ENCODE measurements around the gene CCDC182.

CCDC182 gene

GRCh38 chr17:57745242-57745641 is at the start of gene CCDC182:
Gene CCDC182 (minus strand): TSS chr17:57745299. CDS start chr17:57745272, 27 bp downstream.
- no peak for DNase-seq (ENCODE audit: low read depth, low spot score)
- H3K27ac ChIP-seq: no peak within 1 kb of the TSS

DNA sequence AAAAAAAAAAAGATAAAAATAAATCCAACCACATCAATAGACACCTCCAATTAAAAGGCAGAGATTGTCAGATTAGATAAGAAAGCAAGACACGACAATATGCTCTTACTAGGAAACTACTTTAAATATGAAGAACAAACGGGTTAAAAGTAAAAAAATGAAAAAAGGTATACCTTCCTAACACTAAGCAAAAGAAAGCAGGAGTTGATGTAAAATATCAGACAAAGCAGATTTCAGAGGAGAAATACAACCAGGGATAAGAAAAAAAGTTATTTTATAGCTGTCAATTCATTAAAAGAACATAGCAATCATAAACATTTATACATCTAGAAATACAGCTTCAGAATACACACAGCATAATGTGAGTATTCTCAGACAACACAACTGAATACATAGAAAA is 49.7 kb upstream of the CCDC182 start:
- DNase-seq (ENCODE audit: low read depth, low spot score): no peak
- H3K27ac ChIP-seq: no peak overlapping the region

- no peak for DNase-seq (ENCODE audit: low read depth, low spot score)
- H3K27ac ChIP-seq: no peak overlapping the region
These were observed 43.6 kb upstream of the CCDC182 start for GRCh38 chr17:57788725-57789124.

GRCh38 chr17:57785022-57785421 is 39.9 kb upstream of the CCDC182 start:
- H3K27ac ChIP-seq: no peak overlapping the region
- no peak for DNase-seq (ENCODE audit: low read depth, low spot score)

DNA sequence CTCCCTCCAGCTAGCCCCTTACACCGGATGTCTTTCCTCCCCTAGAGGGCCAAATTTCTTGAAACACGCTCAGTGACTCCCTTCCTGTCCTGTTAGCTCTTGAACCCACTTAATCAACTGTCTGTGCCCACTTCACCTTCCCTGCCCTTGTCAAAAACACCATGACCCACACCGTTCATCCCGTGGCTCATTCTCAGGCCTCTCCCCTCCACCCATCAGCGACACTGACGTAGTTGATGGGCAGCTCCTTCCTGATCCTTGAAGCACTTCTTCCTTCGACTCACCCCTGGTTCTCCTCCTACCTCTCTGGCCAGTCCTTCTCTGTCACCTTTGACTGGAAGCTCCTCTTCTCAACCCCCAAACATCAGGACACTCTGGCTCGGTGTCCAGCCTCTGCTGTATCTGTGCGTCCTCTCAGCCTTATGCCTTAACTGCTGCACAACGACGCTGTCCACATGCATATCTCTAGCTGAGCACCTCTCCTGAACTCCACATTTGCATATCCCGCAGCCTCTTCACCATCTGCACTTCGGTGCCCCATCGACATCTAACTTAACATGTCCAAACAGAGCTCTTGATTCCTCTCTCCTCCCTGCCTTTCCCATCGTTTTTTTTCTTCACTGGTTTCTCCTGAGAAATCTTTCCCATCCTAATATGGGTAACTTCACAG is 39.3 kb upstream of the CCDC182 start:
- no peak for DNase-seq (ENCODE audit: low read depth, low spot score)
- H3K27ac ChIP-seq: no peak overlapping the region

DNA sequence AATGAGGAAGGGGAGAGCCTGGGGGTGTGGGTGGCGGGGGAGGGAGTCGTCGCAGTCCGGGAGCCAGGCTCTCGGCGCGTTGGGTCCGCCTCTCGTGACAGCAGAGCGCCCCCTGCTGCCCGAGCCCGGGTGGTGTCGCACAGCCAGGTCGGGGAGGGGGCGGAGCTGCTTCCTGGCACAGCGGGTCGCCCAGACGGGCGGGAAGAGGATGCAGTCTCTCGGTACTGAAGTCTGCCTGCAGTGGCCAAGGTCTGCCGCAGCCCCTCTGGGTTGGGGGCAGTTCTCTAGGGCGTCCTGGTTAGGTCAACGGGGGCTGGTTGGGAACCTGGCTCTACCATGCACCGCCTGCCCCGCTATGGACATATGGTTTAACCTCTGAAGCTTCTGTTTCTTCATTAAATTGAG is 38.2 kb upstream of the CCDC182 start:
- H3K27ac ChIP-seq: no peak overlapping the region
- DNase-seq (ENCODE audit: low read depth, low spot score): no peak

DNA sequence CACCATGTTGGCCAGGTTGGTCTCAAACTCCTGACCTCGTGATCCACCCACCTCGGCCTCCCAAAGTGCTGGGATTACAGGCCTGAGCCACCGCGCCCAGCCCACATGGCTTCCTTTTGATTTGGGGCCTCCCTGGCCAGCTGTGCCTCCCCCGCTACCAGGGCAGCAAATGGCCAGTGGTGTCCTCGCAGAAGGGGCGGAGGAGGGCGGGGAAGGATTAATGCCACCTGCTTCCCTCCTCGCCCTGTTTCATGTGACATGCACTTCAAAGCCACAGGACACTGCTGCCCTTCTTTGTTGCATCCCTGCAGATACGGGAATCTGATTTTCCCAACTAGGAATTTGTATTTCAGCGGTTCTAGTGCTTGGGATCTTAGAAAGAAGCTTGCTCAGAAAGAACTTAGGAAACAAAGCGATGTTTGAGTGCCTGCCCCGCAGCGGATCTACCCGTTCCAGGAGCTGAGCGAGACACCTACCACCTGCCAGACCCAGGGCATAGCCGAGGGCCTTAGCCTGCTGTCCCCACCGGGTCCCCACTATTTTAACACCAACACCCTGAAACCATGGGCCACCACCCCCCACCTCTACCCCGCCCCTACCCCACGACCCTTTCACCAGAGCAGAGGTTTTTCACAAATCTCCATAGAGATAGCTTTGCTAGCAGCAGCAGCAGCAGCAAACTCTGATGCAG is 37.7 kb upstream of the CCDC182 start:
- DNase-seq (ENCODE audit: low read depth, low spot score): no peak
- no peak overlapping the region for H3K27ac ChIP-seq

GRCh38 chr17:57782062-57782490 is 37.0 kb upstream of the CCDC182 start:
- H3K27ac ChIP-seq: no peak overlapping the region
- no peak for DNase-seq (ENCODE audit: low read depth, low spot score)

GRCh38 chr17:57781386-57782061 is 36.4 kb upstream of the CCDC182 start:
- H3K27ac ChIP-seq: no peak overlapping the region
- DNase-seq (ENCODE audit: low read depth, low spot score): no peak

DNA sequence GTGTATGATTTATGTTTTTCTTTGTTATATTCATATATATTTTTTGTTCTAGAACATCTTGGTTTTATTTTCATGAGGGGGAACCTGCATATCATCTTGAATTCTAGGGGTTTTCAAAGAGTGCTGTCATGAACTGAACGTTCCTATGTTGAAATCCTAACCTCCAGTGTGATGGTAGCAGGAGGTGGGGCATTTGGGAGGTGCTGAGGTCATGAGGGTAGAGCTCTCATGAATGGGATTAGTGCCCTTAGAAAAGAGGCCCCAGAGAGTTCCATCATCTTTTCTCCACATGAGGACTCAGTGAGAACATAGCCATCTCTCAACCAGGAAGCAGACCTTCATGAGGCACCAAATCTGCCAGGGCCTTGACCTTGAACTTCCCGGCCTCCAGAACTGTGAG is 34.6 kb upstream of the CCDC182 start:
- no peak overlapping the region for H3K27ac ChIP-seq
- no peak for DNase-seq (ENCODE audit: low read depth, low spot score)

GRCh38 chr17:57778306-57778705 is 33.2 kb upstream of the CCDC182 start:
- DNase-seq (ENCODE audit: low read depth, low spot score): no peak
- no peak overlapping the region for H3K27ac ChIP-seq

GRCh38 chr17:57776366-57776765 is 31.3 kb upstream of the CCDC182 start:
- DNase-seq (ENCODE audit: low read depth, low spot score): no peak
- H3K27ac ChIP-seq: no peak overlapping the region

GRCh38 chr17:57774872-57775271 is 29.8 kb upstream of the CCDC182 start:
- DNase-seq (ENCODE audit: low read depth, low spot score): no peak
- H3K27ac ChIP-seq: no peak overlapping the region

DNA sequence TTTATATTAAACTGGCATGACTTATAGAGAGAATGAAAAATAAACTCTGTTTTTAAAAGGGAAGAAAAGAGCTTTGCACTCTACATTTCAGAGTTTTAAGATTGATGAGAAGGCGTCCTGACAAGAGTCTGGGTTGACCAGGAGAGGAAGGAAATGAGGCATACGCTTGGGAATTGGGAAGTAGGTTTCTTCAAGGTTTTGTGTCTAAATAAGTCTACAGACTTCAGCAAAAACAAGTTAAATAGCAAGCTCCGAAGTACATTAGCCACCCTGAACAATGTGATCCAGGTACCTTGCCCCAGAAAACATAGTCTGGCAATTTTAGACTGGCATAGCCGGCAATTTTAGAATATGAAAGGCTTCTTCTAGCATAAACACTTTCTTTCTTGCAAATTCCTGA is 28.5 kb upstream of the CCDC182 start:
- DNase-seq (ENCODE audit: low read depth, low spot score): no peak

DNA sequence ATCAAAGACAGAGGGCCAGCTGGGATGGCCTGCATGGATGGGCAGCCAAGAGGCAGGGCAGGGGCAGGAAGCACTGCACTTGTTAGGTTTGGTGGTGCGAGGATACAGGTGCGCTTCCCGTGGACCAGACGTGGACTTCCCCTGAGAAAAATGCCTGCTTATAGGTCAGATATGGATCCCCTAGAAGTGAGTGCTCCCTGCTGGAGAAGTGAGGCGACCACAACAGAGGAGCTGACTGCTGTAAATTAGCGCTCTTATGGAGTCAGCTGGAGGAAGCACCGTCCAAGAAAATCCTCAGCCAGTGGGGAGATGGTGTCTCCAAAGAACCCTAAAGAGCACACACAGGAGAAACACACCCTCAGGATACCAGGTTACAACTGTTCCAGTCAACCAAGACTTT is 27.7 kb upstream of the CCDC182 start:
- DNase-seq (ENCODE audit: low read depth, low spot score): no peak
- no peak overlapping the region for H3K27ac ChIP-seq

More for the DNA sequence above, 28.5 kb upstream of the CCDC182 start:
- no peak overlapping the region for H3K27ac ChIP-seq

DNA sequence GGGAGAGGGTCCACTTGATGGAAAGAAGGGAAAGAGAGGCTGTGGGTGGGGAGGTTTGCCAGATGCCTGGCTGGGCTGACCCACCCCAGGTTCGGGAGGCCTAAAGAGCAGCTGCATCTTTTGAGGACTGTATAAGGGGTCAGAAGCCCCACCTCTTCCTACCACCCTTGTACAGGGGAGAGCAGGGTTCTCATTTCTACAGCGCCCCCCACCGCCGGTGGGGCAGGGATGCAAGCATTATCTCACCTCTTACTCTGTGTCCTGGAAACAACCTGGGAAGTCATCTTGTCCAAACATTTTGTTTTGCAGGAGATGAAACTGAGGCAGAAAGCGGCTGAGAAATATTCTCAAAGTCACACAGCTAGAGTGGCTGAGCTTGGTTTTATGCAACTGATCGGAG is 22.5 kb upstream of the CCDC182 start:
- H3K27ac ChIP-seq: no peak overlapping the region
- DNase-seq (ENCODE audit: low read depth, low spot score): no peak

GRCh38 chr17:57766318-57766943 is 21.3 kb upstream of the CCDC182 start:
- H3K27ac ChIP-seq: no peak overlapping the region
- DNase-seq (ENCODE audit: low read depth, low spot score): peak; percentile 1

DNA sequence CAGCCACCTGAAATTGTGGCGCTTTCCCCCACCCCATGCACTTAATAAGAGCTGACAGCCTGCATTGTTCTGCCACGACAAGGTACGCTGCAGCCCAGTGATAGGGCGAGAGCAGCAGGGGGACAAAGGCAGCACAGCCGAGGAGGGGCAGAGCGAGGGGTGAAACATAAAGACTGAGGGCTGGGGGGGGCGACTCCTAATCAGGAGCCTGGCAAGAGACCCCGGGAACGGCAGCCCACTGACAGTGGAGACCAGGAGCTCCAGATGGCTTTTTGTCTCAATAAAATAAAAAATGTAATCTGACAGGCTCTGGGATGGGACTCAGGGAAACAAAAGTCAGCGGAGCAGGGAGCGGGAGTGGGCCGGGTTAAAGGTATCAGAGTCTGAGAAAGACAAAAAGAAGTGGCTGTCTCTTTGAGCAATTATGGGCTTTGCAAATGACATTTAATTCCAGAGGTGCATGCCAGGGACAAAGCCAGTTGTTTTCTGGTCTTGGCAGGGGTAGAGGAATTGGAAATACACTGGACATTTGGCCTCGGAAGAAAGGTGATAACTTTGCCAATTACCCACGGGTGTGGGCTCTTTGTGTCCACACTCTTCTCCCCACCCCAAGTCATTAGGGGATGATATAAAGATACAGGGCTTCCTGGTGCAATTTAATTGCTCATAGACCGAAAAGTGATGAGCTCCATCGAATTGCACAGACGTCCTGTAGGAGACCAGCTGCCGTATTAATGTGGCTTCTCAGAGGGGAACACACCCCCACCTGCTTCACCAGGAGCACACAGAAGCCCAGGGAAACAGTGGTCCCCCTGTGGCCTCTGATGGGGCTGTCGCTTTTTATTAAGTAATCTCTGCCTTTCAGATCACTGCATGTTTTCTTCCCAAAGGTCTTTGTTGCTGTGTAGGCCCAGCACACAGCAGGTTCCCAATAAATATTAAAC is 17.6 kb upstream of the CCDC182 start:
- no peak for DNase-seq (ENCODE audit: low read depth, low spot score)
- no peak overlapping the region for H3K27ac ChIP-seq

- H3K27ac ChIP-seq: no peak overlapping the region
- no peak for DNase-seq (ENCODE audit: low read depth, low spot score)
These were observed 16.8 kb upstream of the CCDC182 start for GRCh38 chr17:57761887-57762286.

GRCh38 chr17:57760046-57760445 is 14.9 kb upstream of the CCDC182 start:
- H3K27ac ChIP-seq: no peak overlapping the region
- no peak for DNase-seq (ENCODE audit: low read depth, low spot score)
